Hair follicular keratinocyte (primary cell): ENCODE results near the gene POU3F4. TPM values are rescaled to one million over a fixed set of nuclear protein-coding genes. Genes with fewer than 3 reads are reported as not detected.

Experiments used
- total RNA-seq: library from RNA; depleted of rRNA; stranded (reverse); fragments of >200 nt; gene quantifications from 2 replicates; pipeline ENCODE4 v1.2.3, GENCODE V29; 2015

The POU3F4 gene
- not detected in 2 replicates for total RNA-seq

GRCh38 chrX:83508006-83508405, at the start of gene POU3F4:
POU3F4 (plus strand) TSS chrX:83508290; CDS start chrX:83508325, 35 bp downstream.

